ENCODE results near the gene MYBBP1A.
"Not testable (repeated sequence)": the region's sequence is repeated elsewhere in the genome, so short reads cannot be mapped to it uniquely, and the experiment has no call there.

MYBBP1A gene

DNA sequence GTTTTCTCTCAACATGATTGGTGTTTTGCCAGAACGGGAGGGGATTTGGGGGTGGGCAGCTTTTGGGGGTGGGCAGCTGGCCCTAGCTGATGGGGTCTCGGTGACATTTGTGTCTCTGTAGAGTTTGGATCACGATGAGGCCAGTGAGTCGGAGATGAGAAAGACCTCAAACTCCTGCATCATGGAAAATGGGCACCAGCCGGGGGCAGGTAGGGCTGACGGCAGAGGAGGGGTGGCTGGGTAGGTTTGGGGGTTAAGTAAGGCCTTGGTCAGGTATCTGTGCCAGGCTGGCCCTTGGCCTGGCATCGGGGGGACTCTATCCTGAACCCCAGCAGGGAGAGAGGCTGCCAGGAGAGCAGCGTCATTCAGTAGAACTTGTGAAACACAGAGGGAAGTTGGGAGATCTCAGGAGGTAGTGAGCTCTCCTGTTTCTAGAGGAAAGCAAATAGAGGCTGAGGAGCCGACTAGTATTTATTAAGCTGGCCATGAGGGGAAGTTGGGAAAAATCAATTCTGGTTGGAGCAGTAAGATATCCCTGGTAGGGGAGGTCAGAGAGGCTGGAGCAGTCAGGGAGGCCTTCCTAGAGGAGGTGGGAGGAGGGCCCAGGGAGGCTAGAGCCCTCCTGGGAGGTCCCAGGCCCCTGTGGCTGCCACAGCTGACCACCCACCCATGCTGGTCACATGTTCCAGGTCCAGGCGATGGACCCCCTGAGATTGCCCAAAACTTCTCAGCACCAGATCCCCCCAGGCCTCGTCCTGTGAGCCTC, 37.2 kb upstream of the MYBBP1A start:
- no peak for TF ChIP-seq Cebpa-rat (IDR thresholded peaks at IDR 0.05)
- Histone ChIP-seq H4K20me1 (no peaks in the 10 kb centered on the region), H3K27me3 (peaks cover 0 to 2% (median 0%) of the 10 kb centered on the region in 11 experiments; a peak in 5 of 22 replicates), H3K9me3 (replicated peaks in 1 of 11) (no peaks in the 10 kb centered on the region), H3K4me3 (no peak overlapping the region), H3K27ac (no peak overlapping the region), H3K36me3 (no peaks in the 10 kb centered on the region), H3K9ac (0 out of 22 replicates have a peak overlapping the region, but pooled peaks of 1 of the 11 experiments have one; percentile 26), H3K4me1 (peaks cover 39 to 67% (median 54%) of the 10 kb centered on the region in 10 experiments), H3K4me2 (peak overlapping the region in 4 of 11 experiments; percentile 4 to 75 (median 60); a peak in 5 of 22 replicates)

GRCh38 chr17:4591529-4591928, 36.3 kb upstream of the MYBBP1A start:
- Histone ChIP-seq H3K4me3 (no peak overlapping the region), H3K4me2 (peak overlapping the region in 10 of 11 experiments; percentile 11 to 75 (median 48); a peak in 15 of 22 replicates), H4K20me1 (no peaks in the 10 kb centered on the region), H3K9me3 (replicated peaks in 1 of 11) (no peaks in the 10 kb centered on the region), H3K27me3 (peaks cover 4 to 11% (median 7%) of the 10 kb centered on the region in 11 experiments; a peak in 17 of 22 replicates), H3K9ac (0 out of 22 replicates have a peak overlapping the region, but pooled peaks of 1 of the 11 experiments have one; percentile 37), H3K4me1 (peaks cover 41 to 76% (median 62%) of the 10 kb centered on the region in 10 experiments), H3K27ac (no peak overlapping the region), H3K36me3 (no peaks in the 10 kb centered on the region)
- no peak for TF ChIP-seq Cebpa-rat (IDR thresholded peaks at IDR 0.05)

DNA sequence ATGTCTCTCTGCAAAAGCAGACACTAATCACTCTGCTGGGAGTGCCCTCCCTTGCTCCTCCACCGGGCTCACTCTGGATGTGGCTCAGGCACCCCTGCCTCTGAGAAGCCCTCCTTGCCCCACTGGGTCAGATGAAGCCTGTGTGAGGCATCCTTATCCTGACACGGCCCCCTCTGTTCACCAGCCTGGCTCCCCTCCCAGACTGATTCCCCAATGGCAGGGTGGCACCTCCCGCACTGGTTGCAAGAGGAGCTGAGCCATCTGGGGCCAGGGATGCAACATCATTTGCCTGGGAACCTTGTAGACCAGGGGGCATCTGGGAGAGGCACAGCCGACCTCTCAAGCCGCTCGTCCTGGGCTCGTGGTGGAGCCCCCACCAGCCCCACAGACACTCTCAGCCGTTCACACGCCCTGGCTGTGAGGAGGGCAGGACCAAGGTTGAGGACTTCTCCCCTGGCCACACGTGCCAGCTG, 35.8 kb upstream of the MYBBP1A start:
- Histone ChIP-seq H3K36me3 (no peaks in the 10 kb centered on the region), H3K27ac (no peak overlapping the region), H3K4me1 (peaks cover 41 to 78% (median 62%) of the 10 kb centered on the region in 10 experiments), H3K4me2 (peak overlapping the region; percentile 11 to 75 (median 48); a peak in 13 of 22 replicates), H3K27me3 (peaks cover 7 to 16% (median 12%) of the 10 kb centered on the region in 11 experiments; a peak in 21 of 22 replicates), H4K20me1 (no peaks in the 10 kb centered on the region), H3K9me3 (replicated peaks in 1 of 11) (no peaks in the 10 kb centered on the region), H3K4me3 (no peak overlapping the region), H3K9ac (no peak overlapping the region)
- no peak for TF ChIP-seq Cebpa-rat (IDR thresholded peaks at IDR 0.05)

DNA sequence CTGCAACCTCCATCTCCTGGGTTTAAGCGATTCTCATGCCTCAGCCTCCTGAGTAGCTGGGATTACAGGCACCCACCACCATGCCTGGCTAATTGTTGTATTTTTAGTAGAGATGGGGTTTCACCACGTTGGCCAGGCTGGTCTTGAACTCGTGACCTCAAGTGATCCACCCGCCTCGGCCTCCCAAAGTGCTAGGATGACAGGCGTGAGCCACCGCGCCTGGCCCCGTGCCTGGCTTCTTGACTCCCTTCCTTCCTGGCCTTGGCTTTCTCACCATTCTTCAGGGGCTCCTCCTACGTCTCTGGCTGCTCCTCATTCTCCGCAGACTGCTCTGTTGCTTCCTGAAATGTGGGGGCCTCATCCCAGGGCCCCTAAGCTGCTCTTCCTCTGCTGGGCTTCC, 34.9 kb upstream of the MYBBP1A start:
- not testable (repeated sequence) for H3K36me3 ChIP-seq; H3K9me3 ChIP-seq (replicated peaks in 1 of 11); H3K9ac ChIP-seq; H3K4me3 ChIP-seq; H4K20me1 ChIP-seq
- H3K27me3 ChIP-seq: peaks cover 17 to 25% (median 22%) of the 10 kb centered on the region in 11 experiments
- H3K4me1 ChIP-seq: peaks cover 35 to 71% (median 55%) of the 10 kb centered on the region in 10 experiments
- H3K27ac ChIP-seq: peak overlapping the region in 3 of 11 experiments; percentile 32 to 45 (median 32); a peak in 3 of 22 replicates
- H3K4me2 ChIP-seq: peak overlapping the region in 9 of 11 experiments; percentile 11 to 57 (median 32); a peak in 13 of 22 replicates

- Histone ChIP-seq H3K36me3 (no peaks in the 10 kb centered on the region), H3K4me3 (peak overlapping the region in 6 of 10 experiments; percentile 19 to 60 (median 46); a peak in 5 of 20 replicates), H4K20me1 (peaks cover 0 to 13% (median 2%) of the 10 kb centered on the region in 11 experiments; a peak in 8 of 22 replicates), H3K4me1 (peaks cover 41 to 73% (median 60%) of the 10 kb centered on the region in 10 experiments), H3K4me2 (peak overlapping the region; percentile 77 to 98 (median 92)), H3K9ac (peak overlapping the region in 7 of 11 experiments; percentile 48 to 71 (median 66); a peak in 10 of 22 replicates), H3K27me3 (peaks cover 27 to 35% (median 32%) of the 10 kb centered on the region in 11 experiments), H3K9me3 (replicated peaks in 1 of 11) (no peaks in the 10 kb centered on the region), H3K27ac (peak overlapping the region in 8 of 11 experiments; percentile 60 to 74 (median 66); a peak in 14 of 22 replicates)
- TF ChIP-seq Cebpa-rat (IDR thresholded peaks at IDR 0.05): no peak
These were observed 33.9 kb upstream of the MYBBP1A start for GRCh38 chr17:4588898-4589625.

DNA sequence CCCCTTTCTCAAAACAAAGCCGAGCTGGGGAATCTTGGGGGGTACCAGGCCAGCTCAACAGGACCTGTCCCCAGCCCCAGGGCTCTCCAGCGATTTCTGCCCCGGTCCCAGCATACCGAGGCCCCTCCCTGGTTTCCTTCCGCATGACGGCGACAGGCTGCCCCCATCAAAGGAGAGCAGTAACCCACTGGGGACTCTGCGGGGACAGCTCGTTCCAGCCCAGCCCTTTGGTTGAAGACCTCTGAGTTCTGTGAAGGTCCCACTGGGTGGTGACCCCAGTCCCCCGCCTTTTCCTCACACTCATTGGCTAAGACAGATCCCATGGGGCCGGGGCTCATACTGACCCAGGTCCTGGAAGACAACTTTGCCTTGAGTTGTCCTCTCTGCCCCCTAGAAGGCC, 33.2 kb upstream of the MYBBP1A start:
- H4K20me1 ChIP-seq: peaks cover 0 to 20% (median 5%) of the 10 kb centered on the region in 11 experiments; a peak in 8 of 22 replicates
- peaks cover 34 to 42% (median 38%) of the 10 kb centered on the region in 11 experiments for H3K27me3 ChIP-seq
- peak overlapping the region; percentile 77 to 98 (median 92) for H3K4me2 ChIP-seq
- TF ChIP-seq Cebpa-rat (IDR thresholded peaks at IDR 0.05): no peak
- peak overlapping the region in 10 of 11 experiments; percentile 47 to 74 (median 64); a peak in 21 of 22 replicates for H3K27ac ChIP-seq
- no peaks in the 10 kb centered on the region for H3K9me3 ChIP-seq (replicated peaks in 1 of 11)
- peak overlapping the region in 9 of 10 experiments; percentile 6 to 60 (median 46); a peak in 17 of 20 replicates for H3K4me3 ChIP-seq
- no peaks in the 10 kb centered on the region for H3K36me3 ChIP-seq
- H3K9ac ChIP-seq: peak overlapping the region; percentile 14 to 71 (median 64); a peak in 19 of 22 replicates
- H3K4me1 ChIP-seq: peaks cover 47 to 80% (median 66%) of the 10 kb centered on the region in 10 experiments

GRCh38 chr17:4587803-4588202, 32.6 kb upstream of the MYBBP1A start:
- peak overlapping the region; percentile 77 to 98 (median 92) for H3K4me2 ChIP-seq
- peaks cover 0 to 25% (median 5%) of the 10 kb centered on the region in 11 experiments; a peak in 8 of 22 replicates for H4K20me1 ChIP-seq
- peak overlapping the region; percentile 14 to 71 (median 64); a peak in 20 of 22 replicates for H3K9ac ChIP-seq
- H3K4me1 ChIP-seq: peaks cover 47 to 80% (median 69%) of the 10 kb centered on the region in 10 experiments
- H3K27me3 ChIP-seq: peaks cover 39 to 48% (median 44%) of the 10 kb centered on the region in 11 experiments
- no peaks in the 10 kb centered on the region for H3K9me3 ChIP-seq (replicated peaks in 1 of 11)
- H3K4me3 ChIP-seq: peak overlapping the region in 9 of 10 experiments; percentile 6 to 60 (median 46); a peak in 16 of 20 replicates
- H3K27ac ChIP-seq: peak overlapping the region in 10 of 11 experiments; percentile 47 to 74 (median 64); a peak in 21 of 22 replicates
- no peaks in the 10 kb centered on the region for H3K36me3 ChIP-seq
- TF ChIP-seq Cebpa-rat (IDR thresholded peaks at IDR 0.05): no peak

GRCh38 chr17:4587195-4587594, 32.0 kb upstream of the MYBBP1A start:
- Histone ChIP-seq H3K27ac (peak overlapping the region in 1 of 11 experiments; percentile 63; a peak in 2 of 22 replicates), H3K36me3 (no peaks in the 10 kb centered on the region), H3K9ac (peak overlapping the region in 5 of 11 experiments; percentile 14 to 71 (median 66); a peak in 7 of 22 replicates), H3K27me3 (peaks cover 45 to 54% (median 50%) of the 10 kb centered on the region in 11 experiments), H3K4me2 (peak overlapping the region; percentile 77 to 98 (median 92)), H3K4me1 (peaks cover 47 to 77% (median 68%) of the 10 kb centered on the region in 10 experiments), H3K4me3 (peak overlapping the region in 2 of 10 experiments; percentile 47 to 53; a peak in 1 of 20 replicates), H4K20me1 (peaks cover 0 to 25% (median 5%) of the 10 kb centered on the region in 11 experiments; a peak in 8 of 22 replicates), H3K9me3 (replicated peaks in 1 of 11) (no peaks in the 10 kb centered on the region)
- no peak for TF ChIP-seq Cebpa-rat (IDR thresholded peaks at IDR 0.05)

All from BLaER1 treated with 17β-estradiol and CSF1 and Interleukin-3, amounts not matched to agents 10 nM and 100 nM (cell line).